Measurements from ENCODE around the gene PLB1.

- no peak for TF ChIP-seq CTCF (conservative IDR thresholded peaks at IDR 0.05; ENCODE audit: low read depth, low read length)
- TF ChIP-seq EZH2 (IDR thresholded peaks at IDR 0.05; ENCODE audit: low read length, unreplicated experiment) = no peak
Measured at GRCh38 chr2:28688818-28689217, 193.0 kb downstream of the PLB1 start.
